Nephron progenitor cell (in vitro differentiated cells): ENCODE results near the gene UBN2.
"Not testable (repeated sequence)": the region's sequence is repeated elsewhere in the genome, so short reads cannot be mapped to it uniquely, and the experiment has no call there.

Experiments used
- DNase-seq: peaks from one replicate; pipeline ENCODE4 v3.0.0; 2021
- H3K27ac Mint-ChIP-seq: 2 replicates; pipeline ENCODE4 v1.8.0; 2021; ENCODE audit warnings: mild to moderate bottlenecking, moderate library complexity, mixed read lengths
- H3K27me3 Mint-ChIP-seq: 2 replicates; pipeline ENCODE4 v1.8.0; 2021; ENCODE audit warnings: mild to moderate bottlenecking, low read depth, mixed read lengths; ENCODE audit not compliant: poor library complexity
- H3K36me3 Mint-ChIP-seq: 2 replicates; pipeline ENCODE4 v1.8.0; 2021; ENCODE audit warnings: low read depth, mixed read lengths
- H3K4me1 Mint-ChIP-seq: 2 replicates; pipeline ENCODE4 v1.8.0; 2021; ENCODE audit warnings: mixed read lengths
- H3K4me3 Mint-ChIP-seq: 2 replicates; pipeline ENCODE4 v1.8.0; 2021; ENCODE audit warnings: mild to moderate bottlenecking, moderate library complexity, mixed read lengths
- H3K9me3 Mint-ChIP-seq: 2 replicates; pipeline ENCODE4 v1.8.0; 2021; ENCODE audit warnings: mild to moderate bottlenecking, moderate library complexity, mixed read lengths
- CTCF ChIP-seq: fragments of 200-600 bp; sonication (generic); IDR thresholded peaks from 2 replicates; pipeline ENCODE4 v1.5.0; 2021; ENCODE audit warnings: antibody characterized with exemption

Gene UBN2

DNA sequence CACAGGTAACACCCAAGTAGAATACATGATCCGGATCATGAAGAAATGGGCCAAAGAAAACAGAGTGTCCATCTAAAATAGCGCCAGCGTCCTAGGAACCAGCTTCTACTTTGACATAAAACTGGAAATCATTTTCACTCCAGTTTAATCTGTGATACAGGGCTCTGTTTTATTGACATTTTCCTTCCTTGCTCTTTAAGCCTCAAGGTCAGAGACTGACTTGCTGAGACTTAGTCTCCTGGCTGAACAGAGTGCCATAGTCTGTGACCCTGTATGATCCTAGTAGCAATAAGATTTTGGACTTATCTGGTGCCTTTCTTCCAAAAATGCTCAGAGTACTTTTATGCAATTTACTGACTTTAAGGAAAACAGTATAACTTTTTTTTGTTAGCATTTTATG, 41.7 kb upstream of the UBN2 start:
- Mint-ChIP-seq H3K27ac (no peak overlapping the region), H3K27me3 (no peaks in the 10 kb centered on the region), H3K36me3 (peaks cover 33% of the 10 kb centered on the region), H3K9me3 (peaks cover 6% of the 10 kb centered on the region), H3K4me1 (no peaks in the 10 kb centered on the region), H3K4me3 (no peak overlapping the region)
- DNase-seq, result no peak
- TF ChIP-seq CTCF, result no peak

GRCh38 chr7:139192014-139192706, 38.9 kb upstream of the UBN2 start:
- Mint-ChIP-seq H3K4me3 (no peak overlapping the region), H3K9me3 (peaks cover 10% of the 10 kb centered on the region), H3K27me3 (no peaks in the 10 kb centered on the region), H3K36me3 (peaks cover 22% of the 10 kb centered on the region), H3K27ac (no peak overlapping the region), H3K4me1 (no peaks in the 10 kb centered on the region)
- no peak for DNase-seq
- TF ChIP-seq CTCF, result no peak

DNA sequence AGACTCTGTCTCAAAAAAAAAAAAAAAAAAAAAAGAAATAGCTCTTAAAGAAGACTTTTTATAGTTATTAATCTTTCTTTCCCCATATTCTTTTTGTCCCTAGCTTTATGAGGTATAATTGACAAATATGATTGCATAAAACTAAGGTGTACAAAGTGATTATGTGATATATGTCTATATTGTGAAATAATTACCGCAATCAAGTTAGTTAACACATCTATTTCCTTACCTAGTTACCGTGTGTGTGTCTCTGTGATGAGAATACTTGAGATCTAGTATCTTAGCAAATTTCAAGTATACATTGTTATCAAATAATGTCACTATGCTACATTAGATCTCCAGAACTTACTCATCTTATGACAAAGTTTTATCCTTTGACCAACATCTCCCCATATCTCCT, 30.7 kb upstream of the UBN2 start:
- Mint-ChIP-seq H3K9me3 (peaks cover 4% of the 10 kb centered on the region), H3K27me3 (no peaks in the 10 kb centered on the region)
- DNase-seq, result no peak

DNA sequence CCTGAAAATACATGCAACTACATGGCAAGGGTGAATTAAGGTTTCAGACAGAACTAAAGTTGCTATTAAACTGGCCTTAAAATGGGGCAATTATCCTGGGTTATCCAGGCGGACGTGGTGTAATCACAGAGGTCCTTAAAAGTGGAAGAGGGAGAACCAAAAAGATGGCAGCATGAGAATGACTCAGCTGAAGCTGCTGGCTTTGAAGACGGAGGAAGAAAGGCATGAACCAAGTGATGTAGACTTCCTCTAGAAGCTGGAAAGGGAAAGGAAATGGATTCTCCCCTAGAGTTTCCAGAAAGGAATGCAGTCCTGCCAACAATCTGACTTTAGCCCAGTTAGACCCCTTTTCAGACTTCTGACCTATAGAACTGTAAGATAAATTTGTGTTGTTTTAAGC, 27.0 kb upstream of the UBN2 start:
- H3K4me1 Mint-ChIP-seq, result no peaks in the 10 kb centered on the region
- H3K4me3 Mint-ChIP-seq, result no peak overlapping the region
- H3K9me3 Mint-ChIP-seq, result peaks cover 32% of the 10 kb centered on the region

More for the DNA sequence above, 30.7 kb upstream of the UBN2 start:
- no peak overlapping the region for H3K4me3 Mint-ChIP-seq
- TF ChIP-seq CTCF, result no peak
- no peak overlapping the region for H3K27ac Mint-ChIP-seq
- H3K36me3 Mint-ChIP-seq, result no peaks in the 10 kb centered on the region
- H3K4me1 Mint-ChIP-seq, result no peaks in the 10 kb centered on the region

GRCh38 chr7:139205843-139206242, 25.2 kb upstream of the UBN2 start:
- H3K4me3 Mint-ChIP-seq, result no peak overlapping the region
- H3K27ac Mint-ChIP-seq, result no peak overlapping the region
- H3K9me3 Mint-ChIP-seq, result peaks cover 32% of the 10 kb centered on the region
- no peak for TF ChIP-seq CTCF
- DNase-seq, result no peak
- H3K36me3 Mint-ChIP-seq, result no peaks in the 10 kb centered on the region
- no peaks in the 10 kb centered on the region for H3K4me1 Mint-ChIP-seq
- H3K27me3 Mint-ChIP-seq, result no peaks in the 10 kb centered on the region

More for the DNA sequence above, 27.0 kb upstream of the UBN2 start:
- Mint-ChIP-seq H3K36me3 (no peaks in the 10 kb centered on the region), H3K27ac (no peak overlapping the region), H3K27me3 (no peaks in the 10 kb centered on the region)
- DNase-seq, result no peak
- no peak for TF ChIP-seq CTCF

DNA sequence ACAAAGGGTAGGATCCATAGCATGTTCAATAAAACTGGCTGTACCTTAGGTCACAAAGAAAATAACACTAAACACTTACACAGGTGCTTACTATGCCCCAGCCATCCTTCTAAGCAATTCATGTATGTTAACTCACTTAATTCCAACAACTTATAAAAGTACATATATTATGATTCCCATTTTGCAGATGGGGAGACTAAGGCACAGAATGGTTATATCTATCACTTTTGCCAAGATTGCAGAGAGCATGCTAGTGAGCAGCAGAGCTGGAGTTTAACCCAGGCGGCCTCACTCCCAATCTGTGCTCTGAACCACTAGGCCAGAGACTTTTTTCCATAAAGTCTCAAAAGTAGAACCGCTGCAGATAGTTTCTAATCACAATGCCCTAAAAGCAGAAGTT, 18.9 kb upstream of the UBN2 start:
- peaks cover 10% of the 10 kb centered on the region for H3K9me3 Mint-ChIP-seq

GRCh38 chr7:139213489-139213888, 17.5 kb upstream of the UBN2 start:
- not testable (repeated sequence) for DNase-seq

More for the DNA sequence above, 18.9 kb upstream of the UBN2 start:
- no peak overlapping the region for H3K27ac Mint-ChIP-seq
- no peak for TF ChIP-seq CTCF
- H3K27me3 Mint-ChIP-seq, result peaks cover 3% of the 10 kb centered on the region
- no peaks in the 10 kb centered on the region for H3K4me1 Mint-ChIP-seq
- H3K4me3 Mint-ChIP-seq, result no peak overlapping the region
- H3K36me3 Mint-ChIP-seq, result no peaks in the 10 kb centered on the region
- DNase-seq, result no peak

More at GRCh38 chr7:139213489-139213888, 17.5 kb upstream of the UBN2 start:
- H3K4me3 Mint-ChIP-seq, H3K4me1 Mint-ChIP-seq, H3K36me3 Mint-ChIP-seq, H3K27ac Mint-ChIP-seq, H3K27me3 Mint-ChIP-seq, H3K9me3 Mint-ChIP-seq: not testable (repeated sequence)
